Skeletal muscle satellite cell (primary cell): ENCODE measurements around the gene PIAS1.

Source experiments
- H3K27me3 ChIP-seq: 2 replicates; pipeline ENCODE4 v1.7.0; 2013; ENCODE audit warnings: low read length; ENCODE audit not compliant: control insufficient read depth, insufficient read depth
- H3K36me3 ChIP-seq: 2 replicates; pipeline ENCODE4 v1.7.0; 2013; ENCODE audit warnings: mild to moderate bottlenecking, control low read depth, low read length; ENCODE audit not compliant: insufficient read depth
- H3K4me1 ChIP-seq: 2 replicates; pipeline ENCODE4 v1.7.0; 2013; ENCODE audit warnings: low read length; ENCODE audit not compliant: control insufficient read depth, insufficient read depth
- H3K4me2 ChIP-seq: 2 replicates; pipeline ENCODE4 v1.7.0; 2013; ENCODE audit warnings: mild to moderate bottlenecking, low read length
- H3K4me3 ChIP-seq: 2 replicates; pipeline ENCODE4 v1.7.0; 2013; ENCODE audit warnings: low read length
- H3K9ac ChIP-seq: 2 replicates; pipeline ENCODE4 v1.7.0; 2013; ENCODE audit warnings: mild to moderate bottlenecking, low read depth, low read length, moderate library complexity
- H3K9me3 ChIP-seq: replicated peaks from 2 replicates; pipeline ENCODE4 v1.7.0; 2013; ENCODE audit warnings: mild to moderate bottlenecking, control low read depth, low read length

PIAS1 gene

DNA sequence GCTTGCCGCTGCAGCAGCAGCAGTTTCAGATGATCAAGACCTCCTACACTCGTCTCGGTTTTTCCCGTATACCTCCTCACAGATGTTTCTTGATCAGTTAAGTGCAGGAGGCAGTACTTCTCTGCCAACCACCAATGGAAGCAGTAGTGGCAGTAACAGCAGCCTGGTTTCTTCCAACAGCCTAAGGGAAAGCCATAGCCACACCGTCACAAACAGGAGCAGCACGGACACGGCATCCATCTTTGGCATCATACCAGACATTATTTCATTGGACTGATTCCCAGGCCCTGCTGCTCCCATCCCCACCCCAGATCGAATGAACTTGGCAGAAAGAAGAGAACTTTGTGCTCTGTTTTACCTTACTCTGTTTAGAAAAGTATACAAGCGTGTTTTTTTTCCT, 133.4 kb downstream of the PIAS1 start:
- no peaks in the 10 kb centered on the region for H3K9me3 ChIP-seq
- peak overlapping the region; percentile 75 for H3K4me2 ChIP-seq
- no peaks in the 10 kb centered on the region for H3K27me3 ChIP-seq
- H3K4me3 ChIP-seq: peak overlapping the region; percentile 56
- H3K36me3 ChIP-seq: peaks cover 51% of the 10 kb centered on the region
- H3K9ac ChIP-seq: peak overlapping the region; percentile 52
- H3K4me1 ChIP-seq: peaks cover 23% of the 10 kb centered on the region

DNA sequence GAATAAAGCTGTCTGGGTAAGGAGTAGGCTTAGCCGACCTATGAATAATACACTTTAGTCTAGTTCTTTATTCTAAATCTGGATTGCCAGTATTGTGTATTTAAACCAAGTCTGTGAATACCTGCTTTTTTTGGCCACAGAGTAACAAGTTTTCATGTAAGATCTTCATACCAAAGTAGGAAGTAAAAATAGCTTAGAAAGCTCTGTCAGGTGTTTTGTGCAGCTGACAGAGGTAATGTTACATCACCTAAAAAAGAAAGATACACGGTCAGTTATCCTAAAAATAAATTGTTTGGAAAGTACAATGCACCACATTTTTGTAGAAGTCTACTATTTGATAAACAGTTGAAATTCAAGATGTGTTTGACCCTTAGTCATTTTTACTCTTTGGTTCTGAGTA, 134.5 kb downstream of the PIAS1 start:
- Histone ChIP-seq H3K4me2 (no peak overlapping the region), H3K4me1 (peaks cover 23% of the 10 kb centered on the region), H3K9me3 (no peaks in the 10 kb centered on the region), H3K4me3 (no peak overlapping the region), H3K36me3 (peaks cover 56% of the 10 kb centered on the region), H3K27me3 (no peaks in the 10 kb centered on the region), H3K9ac (no peak overlapping the region)

DNA sequence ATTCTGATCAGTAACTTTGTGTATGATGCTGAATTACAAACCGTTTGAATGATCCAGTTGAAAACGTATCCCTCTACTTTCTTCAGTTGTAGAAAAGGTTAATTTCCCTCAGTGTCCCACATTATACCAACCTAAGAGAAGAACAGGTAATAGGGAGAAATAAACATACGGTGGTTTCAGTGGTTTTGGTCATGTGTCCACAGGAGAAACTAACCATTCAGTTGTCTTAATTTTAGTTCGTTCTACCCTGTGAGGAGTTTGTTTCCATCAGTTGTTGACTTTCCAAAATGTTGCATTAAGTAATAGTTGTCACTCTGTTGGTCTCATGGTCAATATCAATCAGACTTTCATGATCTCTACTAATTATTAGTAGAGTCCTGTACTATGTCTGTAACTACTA, 135.9 kb downstream of the PIAS1 start:
- H3K9ac ChIP-seq: no peak overlapping the region
- H3K4me1 ChIP-seq: peaks cover 23% of the 10 kb centered on the region
- H3K9me3 ChIP-seq: no peaks in the 10 kb centered on the region
- no peak overlapping the region for H3K4me3 ChIP-seq
- H3K4me2 ChIP-seq: no peak overlapping the region
- H3K36me3 ChIP-seq: peaks cover 46% of the 10 kb centered on the region
- H3K27me3 ChIP-seq: no peaks in the 10 kb centered on the region

DNA sequence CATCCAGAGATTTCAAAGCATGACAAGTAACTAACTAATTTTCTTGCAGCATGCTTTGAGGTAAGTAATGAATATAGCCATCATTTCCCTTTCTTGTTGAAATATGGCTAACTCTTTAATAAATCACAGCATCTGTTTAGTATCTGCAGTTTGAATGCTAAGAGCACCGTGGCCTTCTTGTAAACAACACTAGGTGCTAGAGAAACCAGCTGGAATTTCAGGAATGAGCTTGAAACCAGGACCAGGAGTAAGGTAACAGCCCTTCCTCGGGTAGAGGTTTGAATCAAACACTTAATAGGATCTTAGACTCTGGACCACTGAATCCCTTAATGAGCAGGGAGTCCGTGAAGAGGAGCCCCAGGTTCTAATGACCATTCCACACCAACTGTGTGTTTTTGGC, 137.4 kb downstream of the PIAS1 start:
- peaks cover 52% of the 10 kb centered on the region for H3K36me3 ChIP-seq
- no peak overlapping the region for H3K9ac ChIP-seq
- no peak overlapping the region for H3K4me3 ChIP-seq

DNA sequence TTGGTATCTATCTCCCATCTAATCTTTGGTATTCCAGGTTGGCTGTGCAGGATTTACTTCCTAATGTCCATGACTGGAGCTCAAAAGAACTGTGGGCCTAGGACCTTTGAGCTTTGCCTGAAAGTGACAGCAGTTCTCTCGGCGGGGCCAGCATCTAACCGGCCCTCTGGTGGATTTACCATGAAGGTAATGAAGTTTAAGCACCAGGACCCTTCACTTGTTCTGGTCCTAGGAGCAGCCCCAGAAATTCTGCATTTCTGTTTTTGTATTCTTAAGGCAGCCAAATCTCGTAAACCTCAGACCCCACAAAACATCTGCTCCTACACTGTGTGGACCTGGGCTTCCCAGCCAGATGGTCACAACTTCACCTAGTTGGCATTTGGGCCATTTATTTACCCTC, 138.0 kb downstream of the PIAS1 start:
- H3K4me3 ChIP-seq: no peak overlapping the region
- H3K9ac ChIP-seq: no peak overlapping the region
- no peak overlapping the region for H3K4me2 ChIP-seq
- no peaks in the 10 kb centered on the region for H3K9me3 ChIP-seq
- H3K27me3 ChIP-seq: no peaks in the 10 kb centered on the region
- H3K4me1 ChIP-seq: peaks cover 15% of the 10 kb centered on the region
- peaks cover 52% of the 10 kb centered on the region for H3K36me3 ChIP-seq

More for the DNA sequence above, 137.4 kb downstream of the PIAS1 start:
- Histone ChIP-seq H3K9me3 (no peaks in the 10 kb centered on the region), H3K4me2 (no peak overlapping the region), H3K4me1 (peaks cover 21% of the 10 kb centered on the region), H3K27me3 (no peaks in the 10 kb centered on the region)

DNA sequence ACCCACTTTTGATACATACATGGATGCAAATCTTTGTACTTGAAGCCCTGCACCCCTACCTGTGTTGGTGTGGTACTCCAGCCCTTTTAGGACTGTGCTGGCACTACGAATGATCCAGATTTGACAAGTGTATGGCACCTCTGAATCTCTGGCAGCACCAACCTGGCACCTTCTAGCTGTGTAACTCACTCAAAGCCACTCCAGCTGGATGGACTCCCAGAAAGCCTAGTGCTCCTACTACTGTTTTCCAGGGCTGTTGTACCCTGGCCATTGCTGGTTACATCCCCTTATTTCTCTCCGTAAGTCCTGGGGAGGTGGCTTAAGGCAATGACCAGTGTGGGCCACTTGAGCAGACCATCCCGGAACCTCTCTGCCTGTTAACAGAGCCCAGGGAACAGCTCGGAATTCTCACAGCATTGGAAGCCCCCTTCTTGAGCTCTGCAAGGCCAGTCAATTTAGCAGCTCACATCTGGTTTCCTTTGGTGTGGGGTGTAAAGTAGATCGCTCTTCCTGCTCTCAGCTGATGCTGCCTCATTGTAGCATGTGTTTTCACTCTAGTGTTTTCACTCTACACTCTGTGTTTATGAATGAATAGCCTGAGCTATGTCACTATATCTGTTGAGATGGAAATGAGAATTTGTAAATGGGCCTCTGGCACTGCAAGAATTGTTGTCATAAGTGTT, 138.8 kb downstream of the PIAS1 start:
- H3K9me3 ChIP-seq: no peaks in the 10 kb centered on the region
- H3K4me3 ChIP-seq: no peak overlapping the region
- H3K27me3 ChIP-seq: no peaks in the 10 kb centered on the region
- peaks cover 7% of the 10 kb centered on the region for H3K4me1 ChIP-seq
- no peak overlapping the region for H3K9ac ChIP-seq
- no peak overlapping the region for H3K4me2 ChIP-seq
- peaks cover 55% of the 10 kb centered on the region for H3K36me3 ChIP-seq

DNA sequence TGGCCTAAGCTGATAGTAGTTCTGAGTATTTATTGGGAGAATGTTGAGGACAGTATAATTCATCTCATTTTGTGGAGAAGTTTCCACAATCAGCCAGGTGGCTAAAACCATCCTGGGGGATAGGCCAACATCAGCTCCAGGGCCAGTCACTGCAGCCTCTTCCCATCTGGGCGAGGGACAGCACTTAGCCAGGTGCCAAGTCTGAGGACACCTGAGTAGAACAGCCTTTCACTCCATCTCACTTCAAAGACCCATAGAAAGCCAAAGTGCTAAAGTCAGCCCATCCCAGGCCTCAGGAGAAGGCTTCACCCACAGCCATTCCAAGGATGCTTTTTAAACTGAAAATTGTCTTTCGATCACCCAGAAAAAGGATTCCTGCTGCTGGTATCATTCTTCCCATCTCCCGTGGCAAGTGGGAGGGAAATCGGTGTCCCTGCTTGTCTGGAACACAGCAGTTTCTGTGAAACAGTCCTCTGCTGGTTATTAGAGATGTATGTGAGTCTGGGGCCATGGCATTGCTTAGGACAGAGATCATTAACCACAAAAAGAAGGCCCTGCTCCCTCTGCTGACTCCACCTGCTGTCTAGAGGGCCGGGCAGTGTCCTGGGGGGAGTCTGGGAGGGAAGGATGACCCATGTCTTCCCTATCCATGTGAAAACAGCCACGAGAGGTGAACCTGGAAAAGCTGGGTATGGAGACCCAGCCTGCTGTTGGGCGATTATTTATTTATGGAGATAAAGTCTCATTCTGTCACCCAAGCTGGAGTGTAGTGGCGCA, 141.4 kb downstream of the PIAS1 start:
- Histone ChIP-seq H3K4me2 (no peak overlapping the region), H3K4me1 (no peaks in the 10 kb centered on the region), H3K9ac (no peak overlapping the region), H3K9me3 (no peaks in the 10 kb centered on the region), H3K4me3 (no peak overlapping the region), H3K27me3 (no peaks in the 10 kb centered on the region), H3K36me3 (peaks cover 44% of the 10 kb centered on the region)

DNA sequence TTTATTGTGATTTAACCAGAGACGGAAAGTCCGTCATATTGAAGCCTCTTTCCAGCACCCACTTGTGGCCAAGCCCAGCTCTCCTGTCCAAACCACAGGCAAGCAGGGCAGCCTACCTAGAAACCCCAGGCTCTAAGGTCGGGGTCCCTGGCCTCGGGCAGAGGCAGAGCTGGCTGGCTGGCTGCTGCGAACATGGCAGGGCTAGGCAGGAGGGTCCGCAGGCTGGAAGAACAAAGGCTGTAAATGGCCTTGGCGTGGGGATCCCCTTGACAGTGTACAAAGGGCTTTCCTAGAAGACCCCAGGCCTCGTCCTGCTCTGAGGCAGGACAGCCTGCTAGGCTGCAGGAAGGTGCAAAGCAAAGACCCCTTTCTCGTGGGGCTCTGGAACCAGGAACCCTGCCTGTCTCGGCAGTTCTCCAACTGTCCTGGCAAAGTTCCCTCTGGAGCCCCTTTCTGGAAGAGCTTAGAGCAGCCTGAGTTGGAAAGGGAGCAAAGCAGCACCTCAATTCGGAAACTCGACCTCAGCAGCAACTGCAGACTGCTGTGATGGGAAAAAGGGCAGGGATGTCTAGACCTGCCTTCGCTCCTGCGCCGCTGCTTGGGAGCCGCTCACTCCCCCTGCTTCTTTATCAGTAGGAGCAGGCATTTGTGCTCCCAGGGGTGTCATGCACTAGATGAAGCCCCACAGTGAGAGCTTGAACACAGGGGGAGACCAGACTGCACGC, 142.5 kb downstream of the PIAS1 start:
- no peaks in the 10 kb centered on the region for H3K4me1 ChIP-seq
- H3K36me3 ChIP-seq: peaks cover 38% of the 10 kb centered on the region
- H3K9ac ChIP-seq: no peak overlapping the region
- no peak overlapping the region for H3K4me2 ChIP-seq
- no peaks in the 10 kb centered on the region for H3K27me3 ChIP-seq
- H3K9me3 ChIP-seq: no peaks in the 10 kb centered on the region
- no peak overlapping the region for H3K4me3 ChIP-seq

DNA sequence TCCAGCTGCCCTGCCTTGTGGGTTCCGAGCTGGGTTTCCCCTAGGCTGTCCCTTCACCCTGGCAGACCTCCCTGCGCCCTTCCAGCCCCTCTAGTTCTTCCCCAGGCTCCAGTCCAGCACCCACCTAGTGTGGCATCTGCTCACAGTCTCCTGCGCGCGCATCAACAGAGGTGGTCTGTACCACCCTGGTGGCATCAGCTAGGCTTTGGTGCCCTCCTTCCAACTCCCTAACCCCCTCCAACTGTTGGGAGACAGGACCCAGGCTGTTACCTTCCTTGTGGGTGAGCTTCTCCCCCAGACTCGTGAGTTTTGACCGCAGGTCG, 143.0 kb downstream of the PIAS1 start:
- Histone ChIP-seq H3K4me3 (no peak overlapping the region), H3K4me2 (no peak overlapping the region), H3K4me1 (no peaks in the 10 kb centered on the region), H3K27me3 (no peaks in the 10 kb centered on the region), H3K9ac (no peak overlapping the region), H3K36me3 (peaks cover 34% of the 10 kb centered on the region), H3K9me3 (no peaks in the 10 kb centered on the region)

DNA sequence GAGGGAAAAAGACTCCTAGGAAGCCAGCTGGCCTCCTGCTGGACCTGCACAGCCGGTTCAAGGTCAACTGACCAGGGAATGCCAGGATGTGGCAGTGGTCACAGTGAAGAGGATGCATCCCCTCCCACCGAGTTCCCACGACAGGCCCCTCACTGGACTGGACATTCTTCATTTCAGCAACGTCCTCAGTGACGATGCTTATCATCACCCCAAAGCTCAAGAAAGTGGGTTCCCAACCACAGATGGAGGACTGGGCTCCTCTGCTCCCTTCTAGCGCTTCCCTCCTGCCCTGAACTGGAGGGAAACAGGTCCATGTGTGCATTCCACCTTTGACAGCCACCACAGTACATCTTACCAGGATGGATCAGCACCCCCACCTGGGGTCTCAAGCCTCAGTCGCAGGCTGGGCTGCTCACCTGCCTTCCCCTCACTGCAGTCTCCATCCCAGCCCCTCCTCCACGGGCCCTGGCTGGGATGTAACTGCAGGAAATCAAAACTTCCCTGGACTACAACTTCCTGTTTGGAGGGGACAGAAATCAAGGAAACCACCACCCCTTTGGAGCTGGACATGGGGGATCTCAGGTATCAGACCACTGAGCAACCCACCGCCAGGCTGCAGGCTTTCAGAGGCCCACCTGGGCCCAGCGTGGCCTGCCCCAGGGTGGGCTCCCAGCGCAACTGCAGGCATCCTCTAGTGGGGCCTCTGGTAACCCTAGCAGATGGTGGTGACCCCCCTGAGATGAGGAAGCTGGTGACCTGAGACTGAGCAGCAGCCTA, 143.7 kb downstream of the PIAS1 start:
- Histone ChIP-seq H3K4me2 (no peak overlapping the region), H3K9me3 (no peaks in the 10 kb centered on the region), H3K36me3 (peaks cover 27% of the 10 kb centered on the region), H3K4me3 (no peak overlapping the region), H3K4me1 (no peaks in the 10 kb centered on the region), H3K9ac (no peak overlapping the region), H3K27me3 (no peaks in the 10 kb centered on the region)

DNA sequence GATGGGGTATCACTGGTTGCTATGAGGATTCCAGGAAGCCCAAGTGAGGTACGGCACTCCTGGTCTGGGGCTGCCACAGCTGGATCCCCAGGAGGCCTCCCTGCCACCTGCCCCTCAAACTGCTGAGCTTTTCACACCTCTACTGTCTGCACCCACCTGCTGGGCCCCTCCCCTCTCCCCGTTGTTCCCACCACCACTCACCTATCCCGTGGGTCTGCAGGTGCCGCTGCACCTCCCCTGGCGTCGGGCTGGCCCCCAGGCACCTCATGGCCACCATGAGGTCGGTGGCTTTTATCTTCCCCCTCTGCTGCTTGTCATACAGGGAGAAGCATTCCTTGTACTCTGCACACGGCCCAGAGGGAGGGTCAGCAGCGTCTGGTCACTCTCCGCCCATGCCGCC, 145.2 kb downstream of the PIAS1 start:
- Histone ChIP-seq H3K9ac (no peak overlapping the region), H3K4me1 (no peaks in the 10 kb centered on the region), H3K9me3 (no peaks in the 10 kb centered on the region), H3K4me3 (no peak overlapping the region), H3K27me3 (no peaks in the 10 kb centered on the region), H3K4me2 (no peak overlapping the region), H3K36me3 (peaks cover 14% of the 10 kb centered on the region)
